GM19324 (cell line): Measurements from ENCODE around the gene SNX30.

ENCODE experiments used
- ATAC-seq: cut with Tn5 transposase; IDR thresholded peaks from one replicate; pipeline ENCODE4 v1.9.1; 2021; ENCODE audit warnings: mild to moderate bottlenecking, moderate library complexity; ENCODE audit not compliant: unreplicated experiment, low FRiP score

Gene SNX30

DNA sequence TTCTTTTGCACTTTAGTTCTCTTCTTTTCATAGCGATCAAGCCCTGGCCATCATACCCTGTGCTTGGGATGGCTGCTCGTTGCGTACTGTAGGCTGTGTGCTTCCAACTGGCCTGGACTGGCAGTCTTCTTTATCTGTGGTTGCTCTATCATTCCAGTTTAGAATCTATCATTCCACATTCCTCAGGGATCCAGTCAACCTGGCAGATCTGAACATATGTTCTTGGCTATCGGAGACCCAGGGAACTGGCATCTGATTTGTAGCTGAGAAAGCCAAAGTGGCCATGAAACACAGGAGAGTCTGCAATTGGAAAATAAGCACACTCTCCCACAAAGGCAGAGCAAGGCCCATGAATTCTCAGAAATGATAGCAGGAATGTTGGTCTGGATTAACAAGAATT lies 162.8 kb downstream of the SNX30 start:
- no peak for ATAC-seq

DNA sequence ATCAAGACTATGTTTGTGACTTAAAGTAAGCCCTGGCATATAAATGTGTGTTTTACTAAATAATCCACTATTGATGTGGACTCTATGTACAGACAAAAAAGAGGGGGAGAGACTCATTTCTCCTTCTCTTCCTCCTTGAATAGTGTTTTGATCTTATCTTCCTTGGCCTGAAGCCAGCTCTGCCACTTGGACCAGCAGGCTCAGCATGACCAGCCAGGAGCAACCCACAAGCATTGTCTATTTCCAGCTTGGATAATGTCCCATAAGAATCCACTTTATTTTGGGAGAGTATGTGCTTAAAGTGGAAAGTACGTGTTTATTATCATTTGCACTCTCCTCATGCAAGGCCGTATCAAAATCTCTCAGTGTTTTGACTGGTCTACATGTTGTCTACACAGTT lies 164.0 kb downstream of the SNX30 start:
- ATAC-seq: no peak

DNA sequence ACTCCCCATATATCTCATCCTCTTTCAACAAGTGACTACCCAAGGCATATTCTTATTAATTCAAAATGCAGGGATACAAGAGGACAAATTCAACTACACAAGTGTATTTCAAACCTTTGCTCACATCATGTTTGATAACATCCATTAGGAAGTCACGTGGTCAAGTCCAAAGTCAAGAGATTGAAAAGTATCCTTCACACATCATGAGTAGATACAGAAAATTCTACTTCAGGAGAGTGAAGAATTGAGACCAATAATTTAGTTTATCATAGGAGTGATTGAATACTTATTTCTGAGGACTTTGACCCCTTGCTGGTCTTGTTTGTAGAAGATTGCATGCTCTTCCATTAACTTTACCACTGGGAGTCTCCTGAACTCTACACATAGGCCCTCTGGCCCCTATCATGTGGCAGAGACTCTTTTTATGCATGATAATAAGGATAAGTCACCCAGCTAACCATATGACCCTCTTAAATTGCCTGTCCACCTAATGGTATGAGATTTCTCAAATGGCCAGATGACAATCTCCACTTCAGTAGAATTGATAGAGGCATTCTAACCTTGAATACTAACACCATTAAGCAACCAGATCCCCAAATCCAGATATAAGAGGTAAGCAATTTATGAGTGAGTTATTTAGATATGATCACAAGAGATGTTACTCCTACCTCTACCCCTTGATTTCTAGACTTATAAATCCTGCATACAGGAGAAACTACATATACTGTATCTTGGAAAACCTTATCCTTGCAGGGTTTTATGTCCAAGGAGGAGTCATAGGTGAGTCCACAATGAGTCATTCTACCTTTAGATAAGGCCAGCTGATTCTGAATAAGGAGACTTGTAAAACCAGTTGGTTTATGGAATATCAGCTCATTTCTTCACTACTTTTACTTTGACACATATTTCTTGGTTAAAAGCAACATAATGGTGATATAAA lies 166.8 kb downstream of the SNX30 start:
- ATAC-seq: no peak

DNA sequence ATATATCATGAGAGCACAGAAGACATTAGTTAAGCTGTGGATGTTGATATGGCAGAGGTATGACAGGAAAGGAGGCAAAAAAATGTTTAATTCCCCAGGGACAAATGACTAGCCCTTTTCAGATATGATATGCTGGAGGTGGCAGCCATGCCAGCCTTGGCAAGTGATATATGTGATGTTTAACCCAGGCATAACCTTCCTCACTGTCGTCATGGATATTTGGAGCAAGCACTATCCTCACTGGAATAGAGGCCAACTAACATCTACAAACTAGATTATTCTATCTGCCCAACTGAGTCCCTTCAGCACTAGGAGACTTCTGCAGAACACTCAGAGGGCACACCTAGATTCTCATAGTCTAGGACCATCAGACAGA lies 167.4 kb downstream of the SNX30 start:
- no peak for ATAC-seq

DNA sequence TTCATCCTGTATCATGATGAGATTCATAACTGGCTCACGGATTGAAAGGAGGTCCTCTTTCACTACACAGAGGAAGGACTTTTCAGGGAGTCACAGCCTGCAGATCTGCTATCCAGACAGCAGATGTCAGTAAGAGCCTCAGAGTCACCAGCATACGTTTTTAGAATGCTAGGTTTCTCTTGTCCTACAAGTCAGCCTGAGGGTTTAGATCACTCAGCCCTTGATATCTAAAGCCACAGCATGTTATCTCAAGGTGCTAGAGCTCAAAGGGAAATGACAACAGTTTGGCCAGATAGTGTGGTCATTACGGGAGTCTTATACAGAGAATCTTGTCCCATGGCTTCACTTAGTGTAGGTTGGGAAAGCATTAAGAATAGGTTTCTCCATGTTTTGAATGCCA lies 171.0 kb downstream of the SNX30 start:
- ATAC-seq: no peak
